GM23338 (cell line): ENCODE results near the gene ELMO2. TPM values are rescaled to one million over a fixed set of nuclear protein-coding genes. Genes with fewer than 3 reads are reported as not detected.
A peak's percentile ranks its signal among the peaks of the same experiment; 100 is the strongest.

Experiments
- ATAC-seq: fragments of 200-7000 bp; cut with Tn5 transposase; 3 replicates; pipeline ENCODE4 v1.9.1; 2020
- DNase-seq: peaks from one replicate; pipeline ENCODE4 v3.0.0-alpha.2; 2015; ENCODE audit warnings: low spot score
- H2AFZ ChIP-seq: fragments of 200-600 bp; sonication (generic); 2 replicates; pipeline ENCODE4 v1.8.0; 2016; ENCODE audit warnings: antibody characterized with exemption, mild to moderate bottlenecking, moderate library complexity
- H3F3A ChIP-seq: fragments of 200-600 bp; sonication (generic); replicated peaks from 2 replicates; pipeline ENCODE4 v1.8.0; 2017; ENCODE audit warnings: antibody characterized with exemption, mixed run types, low read depth
- H3K27ac ChIP-seq: fragments of 200-600 bp; sonication (generic); 2 replicates; pipeline ENCODE4 v1.6.1; 2016; ENCODE audit warnings: low read depth
- H3K27me3 ChIP-seq: fragments of 200-600 bp; sonication (generic); 2 replicates; pipeline ENCODE4 v1.8.0; 2016; ENCODE audit warnings: mild to moderate bottlenecking, mixed run types, moderate library complexity; ENCODE audit not compliant: insufficient read depth
- H3K36me3 ChIP-seq: fragments of 200-600 bp; sonication (generic); 2 replicates; pipeline ENCODE4 v1.8.0; 2016; ENCODE audit warnings: mild to moderate bottlenecking; ENCODE audit not compliant: insufficient read depth
- H3K4me1 ChIP-seq: fragments of 200-600 bp; sonication (generic); 2 replicates; pipeline ENCODE4 v1.8.0; 2016; ENCODE audit warnings: mild to moderate bottlenecking, moderate library complexity; ENCODE audit not compliant: insufficient read depth
- H3K4me2 ChIP-seq: fragments of 200-600 bp; sonication (generic); 2 replicates; pipeline ENCODE4 v1.7.1; 2017; ENCODE audit warnings: mixed run types
- H3K4me3 ChIP-seq: fragments of 200-600 bp; sonication (generic); 2 replicates; pipeline ENCODE4 v1.6.1; 2016; ENCODE audit warnings: mixed run types
- H3K79me2 ChIP-seq: fragments of 200-600 bp; sonication (generic); replicated peaks from 2 replicates; pipeline ENCODE4 v1.8.0; 2017; ENCODE audit warnings: mild to moderate bottlenecking; ENCODE audit not compliant: insufficient read depth
- H3K9me2 ChIP-seq: fragments of 200-600 bp; sonication (generic); 2 replicates; pipeline ENCODE4 v1.8.0; 2017; ENCODE audit not compliant: insufficient read depth
- H4K20me1 ChIP-seq: fragments of 200-600 bp; sonication (generic); replicated peaks from 2 replicates; pipeline ENCODE4 v1.8.0; 2017; ENCODE audit warnings: mild to moderate bottlenecking; ENCODE audit not compliant: insufficient read depth
- H3K27ac Mint-ChIP-seq: 2 replicates; pipeline ENCODE4 v1.8.0; 2020; ENCODE audit warnings: inconsistent platforms, mild to moderate bottlenecking, moderate library complexity, mixed read lengths
- H3K27me3 Mint-ChIP-seq: 3 replicates; pipeline ENCODE4 v1.8.0; 2022; ENCODE audit warnings: low read depth, mild to moderate bottlenecking, moderate library complexity, mixed read lengths, inconsistent platforms; ENCODE audit not compliant: insufficient read depth, poor library complexity
- H3K36me3 Mint-ChIP-seq: 3 replicates; pipeline ENCODE4 v1.8.0; 2021; ENCODE audit warnings: low read depth, mild to moderate bottlenecking, inconsistent platforms, moderate library complexity, mixed read lengths
- H3K4me1 Mint-ChIP-seq: 3 replicates; pipeline ENCODE4 v1.8.0; 2020; ENCODE audit warnings: mild to moderate bottlenecking, inconsistent platforms, mixed read lengths
- H3K4me3 Mint-ChIP-seq: 3 replicates; pipeline ENCODE4 v1.8.0; 2021; ENCODE audit warnings: moderate library complexity, mild to moderate bottlenecking, inconsistent platforms, mixed read lengths
- H3K9me3 Mint-ChIP-seq: 3 replicates; pipeline ENCODE4 v1.8.0; 2020; ENCODE audit warnings: moderate library complexity, mild to moderate bottlenecking, inconsistent platforms, mixed read lengths
- CREB1 ChIP-seq: fragments of 250-450 bp; sonication (Bioruptor Pico); IDR thresholded peaks from 2 replicates; pipeline ENCODE4 v1.5.0; 2020; ENCODE audit warnings: low read depth, mild to moderate bottlenecking, moderate library complexity
- EZH2 ChIP-seq: fragments of 200-600 bp; sonication (generic); IDR thresholded peaks from one replicate; pipeline ENCODE4 v1.8.0; 2017; ENCODE audit warnings: antibody characterized with exemption, mild to moderate bottlenecking, low read depth; ENCODE audit not compliant: unreplicated experiment
- EZH2phosphoT487 ChIP-seq: fragments of 200-600 bp; sonication (generic); IDR thresholded peaks from one replicate; pipeline ENCODE4 v1.8.1; 2018; ENCODE audit warnings: antibody characterized with exemption; ENCODE audit not compliant: unreplicated experiment
- JUNB ChIP-seq: IDR thresholded peaks from one replicate; pipeline ENCODE4 v1.6.1; 2016; ENCODE audit warnings: antibody characterized with exemption; ENCODE audit not compliant: unreplicated experiment
- NANOG ChIP-seq: IDR thresholded peaks from 2 replicates; pipeline ENCODE4 v1.6.1; 2016; ENCODE audit warnings: antibody characterized with exemption, borderline replicate concordance
- POLR2AphosphoS5 ChIP-seq: IDR thresholded peaks from 2 replicates; pipeline ENCODE4 v1.6.1; 2016; ENCODE audit warnings: antibody characterized with exemption, low read depth
- STAT1 ChIP-seq: IDR thresholded peaks from one replicate; pipeline ENCODE4 v1.6.1; 2016; ENCODE audit warnings: antibody characterized with exemption; ENCODE audit not compliant: unreplicated experiment
- ZNF114 ChIP-seq: fragments of 250-450 bp; sonication (Bioruptor Pico); IDR thresholded peaks from 2 replicates; pipeline ENCODE4 v1.5.0; 2020; ENCODE audit warnings: mild to moderate bottlenecking, moderate library complexity
- ZNF331 ChIP-seq: fragments of 250-450 bp; sonication (Bioruptor Pico); IDR thresholded peaks from 2 replicates; pipeline ENCODE4 v1.5.0; 2020; ENCODE audit warnings: low read depth, mild to moderate bottlenecking, moderate library complexity
- polyA plus RNA-seq: library from polyadenylated mRNA; unstranded; fragments of >200 nt; fragmentation: Nextera tagmentation; extraction: Ambion mirVana; gene quantifications from 2 replicates; pipeline ENCODE4 v1.2.1, GENCODE V29; 2016
- total RNA-seq: library from RNA; depleted of rRNA; stranded (reverse); fragments of >200 nt; shearing (Covaris generic); gene quantifications from 2 replicates; pipeline ENCODE4 v1.2.3, GENCODE V29; 2014
- TF ChIP-seq, protein P1 (sequence below): fragments of 250-450 bp; sonication (Bioruptor Pico); IDR thresholded peaks from 2 replicates; pipeline ENCODE4 v1.5.0; 2020; ENCODE audit warnings: mild to moderate bottlenecking, moderate library complexity
- TF ChIP-seq, protein P2 (sequence below), 2 experiments: fragments of 200-600 bp in 1 of 2; sonication (generic) in 1 of 2; conservative IDR thresholded peaks; 2 replicates each; pipeline versions ENCODE4 v1.5.1 to v1.6.1; 2016 to 2017; ENCODE audit warnings: antibody characterized with exemption in 2 of 2, low read depth in 2 of 2, mild to moderate bottlenecking in 2 of 2, moderate library complexity in 1 of 2
- TF ChIP-seq, protein P3 (sequence below): IDR thresholded peaks from one replicate; pipeline ENCODE4 v1.6.1; 2018; ENCODE audit warnings: antibody characterized with exemption; ENCODE audit not compliant: unreplicated experiment
- TF ChIP-seq, protein P4 (sequence below): IDR thresholded peaks from 2 replicates; pipeline ENCODE4 v1.6.1; 2016; ENCODE audit warnings: antibody characterized with exemption

ELMO2 gene
- total and polyA plus RNA-seq, 2 experiments from 2014 or later, result 15.1 to 44.1 TPM

DNA sequence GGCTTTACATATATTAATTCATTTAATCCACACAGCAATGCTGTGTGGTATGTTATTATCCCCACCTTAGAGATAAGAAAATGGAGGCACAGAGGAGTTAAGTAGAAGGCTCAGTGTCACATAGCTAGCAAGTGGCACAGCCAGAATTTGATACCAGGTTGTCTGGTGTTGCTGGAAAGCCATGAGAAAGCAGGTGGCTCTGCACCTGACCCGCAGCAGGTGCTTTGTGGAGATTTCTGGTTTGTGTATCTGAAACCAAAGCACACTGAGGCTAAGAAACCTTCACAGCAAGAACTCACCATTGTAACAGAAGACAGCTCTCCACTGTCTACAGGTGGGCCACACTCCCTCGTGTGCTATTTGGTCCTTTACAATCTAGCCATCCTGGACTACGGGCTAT lies 7.5 kb downstream of the ELMO2 start:
- no peak for TF ChIP-seq JUNB
- TF ChIP-seq STAT1, result no peak
- TF ChIP-seq, protein P1, sequence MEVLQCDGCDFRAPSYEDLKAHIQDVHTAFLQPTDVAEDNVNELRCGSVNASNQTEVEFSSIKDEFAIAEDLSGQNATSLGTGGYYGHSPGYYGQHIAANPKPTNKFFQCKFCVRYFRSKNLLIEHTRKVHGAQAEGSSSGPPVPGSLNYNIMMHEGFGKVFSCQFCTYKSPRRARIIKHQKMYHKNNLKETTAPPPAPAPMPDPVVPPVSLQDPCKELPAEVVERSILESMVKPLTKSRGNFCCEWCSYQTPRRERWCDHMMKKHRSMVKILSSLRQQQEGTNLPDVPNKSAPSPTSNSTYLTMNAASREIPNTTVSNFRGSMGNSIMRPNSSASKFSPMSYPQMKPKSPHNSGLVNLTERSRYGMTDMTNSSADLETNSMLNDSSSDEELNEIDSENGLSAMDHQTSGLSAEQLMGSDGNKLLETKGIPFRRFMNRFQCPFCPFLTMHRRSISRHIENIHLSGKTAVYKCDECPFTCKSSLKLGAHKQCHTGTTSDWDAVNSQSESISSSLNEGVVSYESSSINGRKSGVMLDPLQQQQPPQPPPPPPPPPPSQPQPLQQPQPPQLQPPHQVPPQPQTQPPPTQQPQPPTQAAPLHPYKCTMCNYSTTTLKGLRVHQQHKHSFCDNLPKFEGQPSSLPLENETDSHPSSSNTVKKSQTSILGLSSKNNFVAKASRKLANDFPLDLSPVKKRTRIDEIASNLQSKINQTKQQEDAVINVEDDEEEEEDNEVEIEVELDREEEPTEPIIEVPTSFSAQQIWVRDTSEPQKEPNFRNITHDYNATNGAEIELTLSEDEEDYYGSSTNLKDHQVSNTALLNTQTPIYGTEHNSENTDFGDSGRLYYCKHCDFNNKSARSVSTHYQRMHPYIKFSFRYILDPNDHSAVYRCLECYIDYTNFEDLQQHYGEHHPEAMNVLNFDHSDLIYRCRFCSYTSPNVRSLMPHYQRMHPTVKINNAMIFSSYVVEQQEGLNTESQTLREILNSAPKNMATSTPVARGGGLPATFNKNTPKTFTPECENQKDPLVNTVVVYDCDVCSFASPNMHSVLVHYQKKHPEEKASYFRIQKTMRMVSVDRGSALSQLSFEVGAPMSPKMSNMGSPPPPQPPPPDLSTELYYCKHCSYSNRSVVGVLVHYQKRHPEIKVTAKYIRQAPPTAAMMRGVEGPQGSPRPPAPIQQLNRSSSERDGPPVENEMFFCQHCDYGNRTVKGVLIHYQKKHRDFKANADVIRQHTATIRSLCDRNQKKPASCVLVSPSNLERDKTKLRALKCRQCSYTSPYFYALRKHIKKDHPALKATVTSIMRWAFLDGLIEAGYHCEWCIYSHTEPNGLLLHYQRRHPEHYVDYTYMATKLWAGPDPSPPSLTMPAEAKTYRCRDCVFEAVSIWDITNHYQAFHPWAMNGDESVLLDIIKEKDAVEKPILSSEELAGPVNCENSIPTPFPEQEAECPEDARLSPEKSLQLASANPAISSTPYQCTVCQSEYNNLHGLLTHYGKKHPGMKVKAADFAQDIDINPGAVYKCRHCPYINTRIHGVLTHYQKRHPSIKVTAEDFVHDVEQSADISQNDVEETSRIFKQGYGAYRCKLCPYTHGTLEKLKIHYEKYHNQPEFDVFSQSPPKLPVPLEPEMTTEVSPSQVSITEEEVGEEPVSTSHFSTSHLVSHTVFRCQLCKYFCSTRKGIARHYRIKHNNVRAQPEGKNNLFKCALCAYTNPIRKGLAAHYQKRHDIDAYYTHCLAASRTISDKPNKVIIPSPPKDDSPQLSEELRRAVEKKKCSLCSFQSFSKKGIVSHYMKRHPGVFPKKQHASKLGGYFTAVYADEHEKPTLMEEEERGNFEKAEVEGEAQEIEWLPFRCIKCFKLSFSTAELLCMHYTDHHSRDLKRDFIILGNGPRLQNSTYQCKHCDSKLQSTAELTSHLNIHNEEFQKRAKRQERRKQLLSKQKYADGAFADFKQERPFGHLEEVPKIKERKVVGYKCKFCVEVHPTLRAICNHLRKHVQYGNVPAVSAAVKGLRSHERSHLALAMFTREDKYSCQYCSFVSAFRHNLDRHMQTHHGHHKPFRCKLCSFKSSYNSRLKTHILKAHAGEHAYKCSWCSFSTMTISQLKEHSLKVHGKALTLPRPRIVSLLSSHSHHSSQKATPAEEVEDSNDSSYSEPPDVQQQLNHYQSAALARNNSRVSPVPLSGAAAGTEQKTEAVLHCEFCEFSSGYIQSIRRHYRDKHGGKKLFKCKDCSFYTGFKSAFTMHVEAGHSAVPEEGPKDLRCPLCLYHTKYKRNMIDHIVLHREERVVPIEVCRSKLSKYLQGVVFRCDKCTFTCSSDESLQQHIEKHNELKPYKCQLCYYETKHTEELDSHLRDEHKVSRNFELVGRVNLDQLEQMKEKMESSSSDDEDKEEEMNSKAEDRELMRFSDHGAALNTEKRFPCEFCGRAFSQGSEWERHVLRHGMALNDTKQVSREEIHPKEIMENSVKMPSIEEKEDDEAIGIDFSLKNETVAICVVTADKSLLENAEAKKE, result no peak
- TF ChIP-seq, protein P2, sequence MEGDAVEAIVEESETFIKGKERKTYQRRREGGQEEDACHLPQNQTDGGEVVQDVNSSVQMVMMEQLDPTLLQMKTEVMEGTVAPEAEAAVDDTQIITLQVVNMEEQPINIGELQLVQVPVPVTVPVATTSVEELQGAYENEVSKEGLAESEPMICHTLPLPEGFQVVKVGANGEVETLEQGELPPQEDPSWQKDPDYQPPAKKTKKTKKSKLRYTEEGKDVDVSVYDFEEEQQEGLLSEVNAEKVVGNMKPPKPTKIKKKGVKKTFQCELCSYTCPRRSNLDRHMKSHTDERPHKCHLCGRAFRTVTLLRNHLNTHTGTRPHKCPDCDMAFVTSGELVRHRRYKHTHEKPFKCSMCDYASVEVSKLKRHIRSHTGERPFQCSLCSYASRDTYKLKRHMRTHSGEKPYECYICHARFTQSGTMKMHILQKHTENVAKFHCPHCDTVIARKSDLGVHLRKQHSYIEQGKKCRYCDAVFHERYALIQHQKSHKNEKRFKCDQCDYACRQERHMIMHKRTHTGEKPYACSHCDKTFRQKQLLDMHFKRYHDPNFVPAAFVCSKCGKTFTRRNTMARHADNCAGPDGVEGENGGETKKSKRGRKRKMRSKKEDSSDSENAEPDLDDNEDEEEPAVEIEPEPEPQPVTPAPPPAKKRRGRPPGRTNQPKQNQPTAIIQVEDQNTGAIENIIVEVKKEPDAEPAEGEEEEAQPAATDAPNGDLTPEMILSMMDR (conservative IDR thresholded peaks at IDR 0.05; ENCODE audit: low read depth in 2 of 2), result no peak
- no peak for TF ChIP-seq EZH2phosphoT487
- no peak for TF ChIP-seq ZNF114 (CRISPR knock-in tag)
- no peak for TF ChIP-seq CREB1 (CRISPR knock-in tag)
- no peak for TF ChIP-seq EZH2
- TF ChIP-seq, protein P3, sequence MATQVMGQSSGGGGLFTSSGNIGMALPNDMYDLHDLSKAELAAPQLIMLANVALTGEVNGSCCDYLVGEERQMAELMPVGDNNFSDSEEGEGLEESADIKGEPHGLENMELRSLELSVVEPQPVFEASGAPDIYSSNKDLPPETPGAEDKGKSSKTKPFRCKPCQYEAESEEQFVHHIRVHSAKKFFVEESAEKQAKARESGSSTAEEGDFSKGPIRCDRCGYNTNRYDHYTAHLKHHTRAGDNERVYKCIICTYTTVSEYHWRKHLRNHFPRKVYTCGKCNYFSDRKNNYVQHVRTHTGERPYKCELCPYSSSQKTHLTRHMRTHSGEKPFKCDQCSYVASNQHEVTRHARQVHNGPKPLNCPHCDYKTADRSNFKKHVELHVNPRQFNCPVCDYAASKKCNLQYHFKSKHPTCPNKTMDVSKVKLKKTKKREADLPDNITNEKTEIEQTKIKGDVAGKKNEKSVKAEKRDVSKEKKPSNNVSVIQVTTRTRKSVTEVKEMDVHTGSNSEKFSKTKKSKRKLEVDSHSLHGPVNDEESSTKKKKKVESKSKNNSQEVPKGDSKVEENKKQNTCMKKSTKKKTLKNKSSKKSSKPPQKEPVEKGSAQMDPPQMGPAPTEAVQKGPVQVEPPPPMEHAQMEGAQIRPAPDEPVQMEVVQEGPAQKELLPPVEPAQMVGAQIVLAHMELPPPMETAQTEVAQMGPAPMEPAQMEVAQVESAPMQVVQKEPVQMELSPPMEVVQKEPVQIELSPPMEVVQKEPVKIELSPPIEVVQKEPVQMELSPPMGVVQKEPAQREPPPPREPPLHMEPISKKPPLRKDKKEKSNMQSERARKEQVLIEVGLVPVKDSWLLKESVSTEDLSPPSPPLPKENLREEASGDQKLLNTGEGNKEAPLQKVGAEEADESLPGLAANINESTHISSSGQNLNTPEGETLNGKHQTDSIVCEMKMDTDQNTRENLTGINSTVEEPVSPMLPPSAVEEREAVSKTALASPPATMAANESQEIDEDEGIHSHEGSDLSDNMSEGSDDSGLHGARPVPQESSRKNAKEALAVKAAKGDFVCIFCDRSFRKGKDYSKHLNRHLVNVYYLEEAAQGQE, result no peak
- no peak for TF ChIP-seq ZNF331
- TF ChIP-seq POLR2AphosphoS5, result no peak
- TF ChIP-seq, protein P4, sequence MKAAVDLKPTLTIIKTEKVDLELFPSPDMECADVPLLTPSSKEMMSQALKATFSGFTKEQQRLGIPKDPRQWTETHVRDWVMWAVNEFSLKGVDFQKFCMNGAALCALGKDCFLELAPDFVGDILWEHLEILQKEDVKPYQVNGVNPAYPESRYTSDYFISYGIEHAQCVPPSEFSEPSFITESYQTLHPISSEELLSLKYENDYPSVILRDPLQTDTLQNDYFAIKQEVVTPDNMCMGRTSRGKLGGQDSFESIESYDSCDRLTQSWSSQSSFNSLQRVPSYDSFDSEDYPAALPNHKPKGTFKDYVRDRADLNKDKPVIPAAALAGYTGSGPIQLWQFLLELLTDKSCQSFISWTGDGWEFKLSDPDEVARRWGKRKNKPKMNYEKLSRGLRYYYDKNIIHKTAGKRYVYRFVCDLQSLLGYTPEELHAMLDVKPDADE, result no peak
- no peak for TF ChIP-seq NANOG
- peaks cover 26% of the 10 kb centered on the region for H4K20me1 ChIP-seq
- H3K4me1 ChIP-seq, result peaks cover 20% of the 10 kb centered on the region
- H3K4me1 Mint-ChIP-seq, result peaks cover 24% of the 10 kb centered on the region
- H3K27me3 Mint-ChIP-seq, result peaks cover 3% of the 10 kb centered on the region
- H3K36me3 Mint-ChIP-seq, result peaks cover 8% of the 10 kb centered on the region; the same call in 1 of the 3 replicates
- no peak for ATAC-seq
- H3K9me3 Mint-ChIP-seq, result no peaks in the 10 kb centered on the region
- no peak overlapping the region for H3K4me2 ChIP-seq
- H3K4me3 Mint-ChIP-seq, result no peak overlapping the region
- DNase-seq, result no peak
- no peaks in the 10 kb centered on the region for H3K9me2 ChIP-seq
- H3K27ac Mint-ChIP-seq, result peak overlapping the region; percentile 71; the same call in 1 of the 2 replicates
- peaks cover 42% of the 10 kb centered on the region for H3K79me2 ChIP-seq
- no peaks in the 10 kb centered on the region for H3K36me3 ChIP-seq
- H2AFZ ChIP-seq, result no peak overlapping the region
- H3F3A ChIP-seq, result no peaks in the 10 kb centered on the region
- no peak overlapping the region for H3K4me3 ChIP-seq
- H3K27ac ChIP-seq, result no peak overlapping the region
- no peaks in the 10 kb centered on the region for H3K27me3 ChIP-seq
